Panc1 (cell line): Measurements from ENCODE around the gene CDC42BPA. TPM values are rescaled to one million over a fixed set of nuclear protein-coding genes. Genes with fewer than 3 reads are reported as not detected.

ENCODE experiments used
- ATAC-seq: fragments of 200-7000 bp; cut with Tn5 transposase; 2 replicates; pipeline ENCODE4 v1.9.1; 2020; ENCODE audit warnings: mild to moderate bottlenecking, moderate library complexity
- BruUV-seq: library from RNA; stranded (reverse); fragments of 400-500 nt; replicated peaks from 2 replicates; lab custom pipeline; 2021; lab: Mats Ljungman, UMichigan
- CTCF ChIA-PET: fragments of 300-600 bp; sonication (Branson Sonifier 250); formaldehyde crosslinking; loops from one replicate; lab custom pipeline; 2022; ENCODE audit warnings: antibody characterized with exemption; lab: Charles Lee
- POLR2A ChIA-PET: fragments of 300-600 bp; sonication (Branson Sonifier 250); formaldehyde crosslinking; loops from one replicate; lab custom pipeline; 2022; ENCODE audit warnings: antibody characterized with exemption; lab: Charles Lee
- DNase-seq: peaks from one replicate; pipeline ENCODE4 v3.0.0-alpha.2; 2010; ENCODE audit warnings: low read depth, low spot score
- H3K27ac ChIP-seq: 2 replicates; pipeline ENCODE4 v1.5.1; 2011; ENCODE audit warnings: mild to moderate bottlenecking, low read length, inconsistent platforms
- H3K27me3 ChIP-seq: fragments of 200-500 bp; sonication (Bioruptor generic); 2 replicates; pipeline ENCODE4 v1.6.0; 2014; ENCODE audit warnings: low read length, inconsistent platforms; ENCODE audit not compliant: control insufficient read depth, insufficient read depth
- H3K36me3 ChIP-seq: fragments of 200-500 bp; sonication (Bioruptor generic); 2 replicates; pipeline ENCODE4 v1.5.1; 2014; ENCODE audit warnings: inconsistent platforms, mild to moderate bottlenecking, low read length, moderate library complexity; ENCODE audit not compliant: control insufficient read depth, insufficient read depth
- H3K4me1 ChIP-seq: 2 replicates; pipeline ENCODE4 v1.5.1; 2011; ENCODE audit warnings: inconsistent platforms, mild to moderate bottlenecking, low read length, moderate library complexity; ENCODE audit not compliant: control insufficient read depth, insufficient read depth
- H3K4me3 ChIP-seq, 2 experiments: 2 replicates each; pipeline ENCODE4 v1.5.1; 2011 to 2012; ENCODE audit warnings: low read depth in 2 of 2, low read length in 2 of 2, mild to moderate bottlenecking in 2 of 2, inconsistent platforms in 1 of 2, moderate library complexity in 1 of 2
- H3K9me3 ChIP-seq: fragments of 200-500 bp; sonication (Bioruptor generic); 2 replicates; pipeline ENCODE4 v1.5.1; 2014; ENCODE audit warnings: low read depth, mild to moderate bottlenecking, inconsistent platforms, low read length, moderate library complexity; ENCODE audit not compliant: control insufficient read depth, insufficient read depth
- CTCF ChIP-seq: fragments of 450-650 bp; IDR thresholded peaks from 2 replicates; pipeline ENCODE4 v1.5.1; 2017; ENCODE audit warnings: mild to moderate bottlenecking
- POLR2AphosphoS5 ChIP-seq: IDR thresholded peaks from 2 replicates; pipeline ENCODE4 v1.6.1; 2012; ENCODE audit warnings: mild to moderate bottlenecking, low read depth, low read length, moderate library complexity
- REST ChIP-seq, 2 experiments: IDR thresholded peaks; 2 replicates each; pipeline ENCODE4 v1.6.1; 2011 to 2012; ENCODE audit warnings: low read depth in 2 of 2, control low read depth in 1 of 2, low read length in 1 of 2, mild to moderate bottlenecking in 1 of 2, moderate library complexity in 1 of 2; ENCODE audit not compliant: insufficient read depth in 1 of 2
- SIN3A ChIP-seq: IDR thresholded peaks from 2 replicates; pipeline ENCODE4 v1.6.1; 2012; ENCODE audit warnings: low read depth, mild to moderate bottlenecking, low read length, moderate library complexity, borderline replicate concordance; ENCODE audit not compliant: insufficient read depth
- TCF7L2 ChIP-seq: IDR thresholded peaks from 2 replicates; pipeline ENCODE4 v1.6.1; 2011; ENCODE audit warnings: mild to moderate bottlenecking, low read depth, low read length, inconsistent platforms
- in situ Hi-C: cut with HindIII; loops from 2 replicates; pipeline ENCODE4 v1.10.0; 2016; ENCODE audit warnings: low sequenced_read_pairs, low pct_unique_long_range_greater_than_20kb
- intact Hi-C: fragments of 100-400 bp; cut with micrococcal nuclease; formaldehyde crosslinking; loops from one replicate; pipeline ENCODE4 v1.10.0; 2022; ENCODE audit not compliant: unreplicated experiment
- total RNA-seq: library from RNA; stranded (reverse); gene quantifications from one replicate; pipeline ENCODE4 v1.2.1, GENCODE V29; 2021; ENCODE audit not compliant: unreplicated experiment

The CDC42BPA gene
- total RNA-seq, 1 experiment from 2014 or later: 32.8 TPM

- intact Hi-C loops: no loop called here
- Histone ChIP-seq H3K36me3 (peaks cover 2% of the 10 kb centered on the region; the same call in 1 of the 2 replicates), H3K27me3 (no peaks in the 10 kb centered on the region), H3K9me3 (no peaks in the 10 kb centered on the region), H3K4me1 (no peaks in the 10 kb centered on the region), H3K27ac (no peak overlapping the region), H3K4me3 (no peak overlapping the region)
- CTCF ChIA-PET: no interaction called here
- DNase-seq: no peak
- in situ Hi-C loops: no loop called here
- POLR2A ChIA-PET: no interaction called here
- ATAC-seq: no peak
- no TSS peak for BruUV-seq
- TF ChIP-seq TCF7L2 (no peak), CTCF (no peak), REST (IDR thresholded peaks at IDR 0.05; ENCODE audit: insufficient read depth in 1 of 2, low read depth in 2 of 2, low read length in 1 of 2) (no peak), POLR2AphosphoS5 (no peak), SIN3A (no peak)
Observed at GRCh38 chr1:227213426-227213825, 104.9 kb downstream of the CDC42BPA start.

GRCh38 chr1:227212164-227212563, 106.1 kb downstream of the CDC42BPA start:
- no peaks in the 10 kb centered on the region for H3K4me1 ChIP-seq
- TF ChIP-seq TCF7L2 (no peak), SIN3A (no peak), POLR2AphosphoS5 (no peak), REST (IDR thresholded peaks at IDR 0.05; ENCODE audit: insufficient read depth in 1 of 2, low read depth in 2 of 2, low read length in 1 of 2) (no peak), CTCF (no peak)
- POLR2A ChIA-PET: no interaction called here
- BruUV-seq: no TSS peak
- H3K4me3 ChIP-seq: no peak overlapping the region
- CTCF ChIA-PET: no interaction called here
- DNase-seq (no peak), ATAC-seq (no peak)
- H3K27me3 ChIP-seq: no peaks in the 10 kb centered on the region
- no peak overlapping the region for H3K27ac ChIP-seq
- H3K9me3 ChIP-seq: no peaks in the 10 kb centered on the region
- in situ Hi-C loops (no loop called here), intact Hi-C loops (no loop called here)
- peaks cover 2% of the 10 kb centered on the region; the same call in 1 of the 2 replicates for H3K36me3 ChIP-seq
